ENCODE measurements around the gene CFAP74. TPM values are rescaled to one million over a fixed set of nuclear protein-coding genes. Genes with fewer than 3 reads are reported as not detected.

CFAP74 gene
- polyA plus RNA-seq, 1 donor (not counting 4 experiments of a cell fraction or from before 2014, with no cell fraction given), result not detected

DNA sequence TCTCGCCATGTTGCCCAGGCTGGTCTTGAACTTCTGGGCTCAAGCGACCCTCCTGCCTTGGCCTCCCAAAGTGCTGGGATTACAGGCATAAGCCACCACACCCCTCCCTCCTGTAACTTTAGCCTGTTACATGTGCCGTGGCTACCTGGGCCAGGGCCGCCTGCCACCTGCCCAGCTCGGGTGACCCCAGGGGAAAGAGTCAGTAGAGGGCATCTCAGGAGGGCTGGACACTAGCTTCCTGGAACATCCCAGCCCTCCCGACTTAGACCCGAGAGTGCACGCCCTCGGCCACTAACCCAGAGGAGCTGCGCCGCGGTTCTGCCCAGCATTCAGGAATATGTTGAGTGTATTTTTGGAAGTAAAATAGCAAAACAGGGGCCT is 44.1 kb downstream of the CFAP74 start:
- Histone ChIP-seq H4K20me1 (ENCODE audit: control insufficient read depth, extremely low read depth, insufficient read depth, low read length) (no peaks in the 10 kb centered on the region), H3K27ac (ENCODE audit: control insufficient read depth, insufficient read depth, low read length) (no peak overlapping the region), H3K4me3 (ENCODE audit: control insufficient read depth in 2 of 3, extremely low read depth in 1 of 3, insufficient read depth in 2 of 3, low read depth in 1 of 3, low read length in 3 of 3) (no peak overlapping the region), H2AFZ (ENCODE audit: control insufficient read depth, low read length) (no peak overlapping the region), H3K4me1 (ENCODE audit: control insufficient read depth, extremely low read depth, insufficient read depth, low read length) (peaks cover 6% of the 10 kb centered on the region), H3K4me2 (ENCODE audit: control insufficient read depth, extremely low read depth, insufficient read depth, low read depth, low read length) (no peak overlapping the region), H3K9ac (ENCODE audit: control insufficient read depth, extremely low read depth, insufficient read depth, low read length) (no peak overlapping the region), H3K9me3 (ENCODE audit: control insufficient read depth, low read depth, low read length) (no peaks in the 10 kb centered on the region), H3K36me3 (ENCODE audit: control insufficient read depth in 2 of 2, extremely low read depth in 1 of 2, insufficient read depth in 2 of 2, low read length in 2 of 2) (no peaks in the 10 kb centered on the region), H3K79me2 (ENCODE audit: control insufficient read depth, insufficient read depth, low read length) (no peaks in the 10 kb centered on the region), H3K9me1 (ENCODE audit: control insufficient read depth, extremely low read depth, insufficient read depth, low read length) (no peaks in the 10 kb centered on the region), H3K27me3 (ENCODE audit: control insufficient read depth, extremely low read depth, insufficient read depth, low read length) (peaks cover 13% of the 10 kb centered on the region)
- DNase-seq (ENCODE audit: low read depth, low spot score) (no peak), FAIRE-seq (no peak)
- dilution Hi-C loops (cut with MboI; ENCODE audit: extremely low pct_ligation_motif_present, low sequenced_read_pairs), result no loop called here
- TF ChIP-seq, protein P1, sequence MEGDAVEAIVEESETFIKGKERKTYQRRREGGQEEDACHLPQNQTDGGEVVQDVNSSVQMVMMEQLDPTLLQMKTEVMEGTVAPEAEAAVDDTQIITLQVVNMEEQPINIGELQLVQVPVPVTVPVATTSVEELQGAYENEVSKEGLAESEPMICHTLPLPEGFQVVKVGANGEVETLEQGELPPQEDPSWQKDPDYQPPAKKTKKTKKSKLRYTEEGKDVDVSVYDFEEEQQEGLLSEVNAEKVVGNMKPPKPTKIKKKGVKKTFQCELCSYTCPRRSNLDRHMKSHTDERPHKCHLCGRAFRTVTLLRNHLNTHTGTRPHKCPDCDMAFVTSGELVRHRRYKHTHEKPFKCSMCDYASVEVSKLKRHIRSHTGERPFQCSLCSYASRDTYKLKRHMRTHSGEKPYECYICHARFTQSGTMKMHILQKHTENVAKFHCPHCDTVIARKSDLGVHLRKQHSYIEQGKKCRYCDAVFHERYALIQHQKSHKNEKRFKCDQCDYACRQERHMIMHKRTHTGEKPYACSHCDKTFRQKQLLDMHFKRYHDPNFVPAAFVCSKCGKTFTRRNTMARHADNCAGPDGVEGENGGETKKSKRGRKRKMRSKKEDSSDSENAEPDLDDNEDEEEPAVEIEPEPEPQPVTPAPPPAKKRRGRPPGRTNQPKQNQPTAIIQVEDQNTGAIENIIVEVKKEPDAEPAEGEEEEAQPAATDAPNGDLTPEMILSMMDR (optimal IDR thresholded peaks at IDR 0.05 in 1 of 3, IDR thresholded peaks at IDR 0.05 in 1 of 3, conservative IDR thresholded peaks at IDR 0.05 in 1 of 3; ENCODE audit: extremely low read depth in 1 of 3, insufficient read depth in 2 of 3, low read length in 3 of 3), result no peak
- no peak for TF ChIP-seq EZH2 (IDR thresholded peaks at IDR 0.05; ENCODE audit: low read length)

DNA sequence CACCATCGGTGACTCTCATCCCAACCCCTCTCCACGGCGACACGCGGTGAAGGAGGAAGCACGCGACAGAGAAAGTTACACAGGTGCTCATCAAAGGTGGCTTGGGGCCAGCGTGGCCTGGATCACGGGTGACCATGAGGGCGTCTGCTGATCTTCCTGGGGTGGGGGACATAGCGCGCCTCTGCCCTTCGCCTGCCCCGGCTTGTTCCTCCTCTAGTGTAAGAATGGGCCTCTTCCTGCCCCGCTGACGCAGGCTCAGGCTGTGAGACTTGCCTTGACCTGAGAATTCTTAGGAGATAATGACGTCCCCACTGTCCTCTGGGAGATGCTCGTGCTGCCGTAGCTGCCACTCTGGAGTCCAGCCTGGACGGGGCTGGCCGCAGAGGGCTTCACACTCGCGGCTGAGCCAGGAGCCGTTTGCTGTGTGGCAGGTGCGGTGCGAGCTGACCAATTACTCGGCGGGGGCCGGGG is 45.5 kb downstream of the CFAP74 start:
- H3K9me1 ChIP-seq (ENCODE audit: control insufficient read depth, extremely low read depth, insufficient read depth, low read length), result no peaks in the 10 kb centered on the region
- TF ChIP-seq, protein P1 (optimal IDR thresholded peaks at IDR 0.05 in 1 of 3, IDR thresholded peaks at IDR 0.05 in 1 of 3, conservative IDR thresholded peaks at IDR 0.05 in 1 of 3; ENCODE audit: extremely low read depth in 1 of 3, insufficient read depth in 2 of 3, low read length in 3 of 3), result no peak
- TF ChIP-seq EZH2 (IDR thresholded peaks at IDR 0.05; ENCODE audit: low read length), result no peak
- H3K36me3 ChIP-seq (ENCODE audit: control insufficient read depth in 2 of 2, extremely low read depth in 1 of 2, insufficient read depth in 2 of 2, low read length in 2 of 2), result no peaks in the 10 kb centered on the region
- FAIRE-seq (no peak), DNase-seq (ENCODE audit: low read depth, low spot score) (no peak)
- no peaks in the 10 kb centered on the region for H4K20me1 ChIP-seq (ENCODE audit: control insufficient read depth, extremely low read depth, insufficient read depth, low read length)
- H3K9ac ChIP-seq (ENCODE audit: control insufficient read depth, extremely low read depth, insufficient read depth, low read length), result no peak overlapping the region
- H3K27me3 ChIP-seq (ENCODE audit: control insufficient read depth, extremely low read depth, insufficient read depth, low read length), result peaks cover 13% of the 10 kb centered on the region
- H3K79me2 ChIP-seq (ENCODE audit: control insufficient read depth, insufficient read depth, low read length), result no peaks in the 10 kb centered on the region
- H3K4me3 ChIP-seq (ENCODE audit: control insufficient read depth in 2 of 3, extremely low read depth in 1 of 3, insufficient read depth in 2 of 3, low read depth in 1 of 3, low read length in 3 of 3), result no peak overlapping the region
- dilution Hi-C loops (cut with MboI; ENCODE audit: extremely low pct_ligation_motif_present, low sequenced_read_pairs), result no loop called here
- no peak overlapping the region for H2AFZ ChIP-seq (ENCODE audit: control insufficient read depth, low read length)
- no peak overlapping the region for H3K4me2 ChIP-seq (ENCODE audit: control insufficient read depth, extremely low read depth, insufficient read depth, low read depth, low read length)
- H3K9me3 ChIP-seq (ENCODE audit: control insufficient read depth, low read depth, low read length), result no peaks in the 10 kb centered on the region
- peaks cover 6% of the 10 kb centered on the region for H3K4me1 ChIP-seq (ENCODE audit: control insufficient read depth, extremely low read depth, insufficient read depth, low read length)
- H3K27ac ChIP-seq (ENCODE audit: control insufficient read depth, insufficient read depth, low read length), result no peak overlapping the region
